BLaER1 treated with 17β-estradiol and CSF1 and Interleukin-3, amounts not matched to agents 10 nM and 100 nM (cell line): ENCODE measurements around the gene EDNRB.
A peak's percentile ranks its signal among the peaks of the same experiment; 100 is the strongest.

Experiments
- H3K27ac ChIP-seq, 11 experiments: shearing (Covaris generic); formaldehyde crosslinking; 2 replicates each; pipeline ENCODE4 v1.8.1; 2022
- H3K27me3 ChIP-seq, 11 experiments: shearing (Covaris generic); formaldehyde crosslinking; 2 replicates each; pipeline ENCODE4 v1.8.1; 2022
- H3K36me3 ChIP-seq, 11 experiments: shearing (Covaris generic); formaldehyde crosslinking; 2 replicates each; pipeline ENCODE4 v1.8.1; 2022
- H3K4me1 ChIP-seq, 10 experiments: shearing (Covaris generic); formaldehyde crosslinking; 2 replicates each; pipeline ENCODE4 v1.8.1; 2022
- H3K4me2 ChIP-seq, 11 experiments: shearing (Covaris generic); formaldehyde crosslinking; 2 replicates each; pipeline ENCODE4 v1.8.1; 2022
- H3K4me3 ChIP-seq, 10 experiments: shearing (Covaris generic); formaldehyde crosslinking; 2 replicates each; pipeline ENCODE4 v1.8.1; 2022
- H3K9ac ChIP-seq, 11 experiments: shearing (Covaris generic); formaldehyde crosslinking; 2 replicates each; pipeline ENCODE4 v1.8.1; 2022
- H3K9me3 ChIP-seq, 11 experiments: shearing (Covaris generic); formaldehyde crosslinking; replicated peaks in 1 of 11; 2 replicates each; pipeline ENCODE4 v1.8.1; 2022
- H4K20me1 ChIP-seq, 11 experiments: shearing (Covaris generic); formaldehyde crosslinking; 2 replicates each; pipeline ENCODE4 v1.8.1; 2022
- Cebpa-rat ChIP-seq, 11 experiments: shearing (Covaris generic); IDR thresholded peaks; 2 replicates each; pipeline ENCODE4 v1.8.1; 2022

Gene EDNRB

DNA sequence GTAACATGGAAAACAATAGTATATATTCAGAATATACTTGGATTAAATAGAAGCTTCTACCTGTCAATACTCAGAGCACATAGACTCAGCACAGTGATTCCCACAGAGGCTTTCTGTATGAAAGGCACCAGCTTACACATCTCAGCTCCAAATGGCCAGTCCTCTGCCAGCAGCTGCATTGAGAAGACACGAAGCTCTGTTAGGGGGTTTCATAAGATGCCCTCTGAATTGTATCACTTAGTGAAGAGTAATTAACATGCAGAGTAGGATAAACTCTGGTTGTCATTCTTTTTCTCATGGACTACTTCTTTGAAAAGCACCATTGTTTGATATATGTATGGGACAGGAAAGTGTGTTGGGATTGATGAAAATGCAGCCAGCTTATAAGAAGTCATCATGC, 15.2 kb downstream of the EDNRB start:
- H3K4me3 ChIP-seq: no peak overlapping the region
- no peaks in the 10 kb centered on the region for H4K20me1 ChIP-seq
- peaks cover 0 to 10% (median 0%) of the 10 kb centered on the region in 10 experiments; a peak in 2 of 20 replicates for H3K4me1 ChIP-seq
- no peaks in the 10 kb centered on the region for H3K36me3 ChIP-seq
- no peak overlapping the region for H3K4me2 ChIP-seq
- H3K9ac ChIP-seq: no peak overlapping the region
- peaks cover 7 to 25% (median 11%) of the 10 kb centered on the region in 11 experiments; a peak in 19 of 22 replicates for H3K9me3 ChIP-seq
- H3K27ac ChIP-seq: no peak overlapping the region
- TF ChIP-seq Cebpa-rat (IDR thresholded peaks at IDR 0.05): no peak
- H3K27me3 ChIP-seq: no peaks in the 10 kb centered on the region

- no peak for TF ChIP-seq Cebpa-rat (IDR thresholded peaks at IDR 0.05)
- Histone ChIP-seq H3K36me3 (no peaks in the 10 kb centered on the region), H3K4me2 (no peak overlapping the region), H3K9me3 (peaks cover 7 to 25% (median 11%) of the 10 kb centered on the region in 11 experiments; a peak in 19 of 22 replicates), H3K4me1 (peaks cover 0 to 10% (median 0%) of the 10 kb centered on the region in 10 experiments; a peak in 2 of 20 replicates), H3K27ac (no peak overlapping the region), H4K20me1 (no peaks in the 10 kb centered on the region), H3K27me3 (no peaks in the 10 kb centered on the region), H3K9ac (no peak overlapping the region), H3K4me3 (no peak overlapping the region)
Observed at GRCh38 chr13:77902319-77902963, 16.2 kb downstream of the EDNRB start.

DNA sequence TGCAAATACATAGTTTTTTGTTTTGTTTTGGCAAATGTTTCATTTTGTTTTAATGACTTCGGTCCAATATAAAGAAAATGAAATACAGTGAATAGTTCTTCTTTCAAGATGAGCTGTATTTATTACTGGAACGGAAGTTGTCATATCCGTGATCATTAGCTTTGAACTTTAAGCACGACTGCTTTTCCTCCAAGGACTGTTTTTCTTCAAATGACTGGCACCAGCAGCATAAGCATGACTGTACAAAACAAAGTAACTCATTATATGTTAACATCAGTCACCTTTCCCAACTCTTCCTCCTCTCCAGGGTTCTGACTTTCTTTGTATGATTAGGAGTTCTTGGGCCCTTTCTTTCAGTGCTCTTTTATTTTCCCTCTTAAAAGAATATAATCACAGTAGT, 20.5 kb downstream of the EDNRB start:
- peak overlapping the region in 3 of 11 experiments; percentile 5 to 37 (median 35); a peak in 3 of 22 replicates for H3K27ac ChIP-seq

GRCh38 chr13:77896977-77897376, 21.7 kb downstream of the EDNRB start:
- peaks cover 0 to 10% (median 0%) of the 10 kb centered on the region in 10 experiments; a peak in 2 of 20 replicates for H3K4me1 ChIP-seq
- H4K20me1 ChIP-seq: no peaks in the 10 kb centered on the region
- no peaks in the 10 kb centered on the region for H3K36me3 ChIP-seq
- no peak for TF ChIP-seq Cebpa-rat (IDR thresholded peaks at IDR 0.05)
- no peak overlapping the region for H3K9ac ChIP-seq
- H3K27ac ChIP-seq: 0 out of 22 replicates have a peak overlapping the region, but pooled peaks of 1 of the 11 experiments have one; percentile 16
- peaks cover 0 to 2% (median under 1%) of the 10 kb centered on the region in 11 experiments; a peak in 5 of 22 replicates for H3K9me3 ChIP-seq
- no peak overlapping the region for H3K4me3 ChIP-seq
- H3K4me2 ChIP-seq: no peak overlapping the region
- H3K27me3 ChIP-seq: no peaks in the 10 kb centered on the region

More for the DNA sequence above, 20.5 kb downstream of the EDNRB start:
- no peak for TF ChIP-seq Cebpa-rat (IDR thresholded peaks at IDR 0.05)
- Histone ChIP-seq H3K9ac (0 out of 22 replicates have a peak overlapping the region, but pooled peaks of 1 of the 11 experiments have one; percentile 45), H4K20me1 (no peaks in the 10 kb centered on the region), H3K27me3 (no peaks in the 10 kb centered on the region), H3K36me3 (no peaks in the 10 kb centered on the region), H3K4me1 (peaks cover 0 to 10% (median 0%) of the 10 kb centered on the region in 10 experiments; a peak in 2 of 20 replicates), H3K4me3 (no peak overlapping the region), H3K9me3 (peaks cover 7 to 13% (median 11%) of the 10 kb centered on the region in 11 experiments; a peak in 19 of 22 replicates), H3K4me2 (peak overlapping the region in 1 of 11 experiments; percentile 28; a peak in 1 of 22 replicates)

DNA sequence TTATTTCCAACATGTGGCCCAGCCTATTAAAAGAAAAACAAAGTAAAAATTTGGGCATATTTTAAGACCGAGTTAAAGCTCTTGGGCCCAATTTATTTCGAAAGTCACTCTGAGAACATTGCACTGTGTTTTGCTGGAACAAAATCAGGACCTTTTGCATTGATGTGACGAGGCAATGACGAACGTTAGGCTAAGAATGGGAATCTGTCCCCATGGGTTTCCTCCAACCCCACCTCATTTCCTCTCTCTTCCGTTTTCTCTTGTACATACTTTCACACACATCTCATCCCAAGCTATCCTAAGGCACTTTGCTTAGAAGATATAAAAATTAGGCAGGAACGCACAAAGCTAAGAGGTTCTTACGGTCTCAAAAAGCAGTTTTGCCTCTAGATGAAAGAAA, 22.1 kb downstream of the EDNRB start:
- TF ChIP-seq Cebpa-rat (IDR thresholded peaks at IDR 0.05): no peak
- Histone ChIP-seq H3K27ac (no peak overlapping the region), H3K4me2 (no peak overlapping the region), H3K4me3 (no peak overlapping the region), H3K36me3 (no peaks in the 10 kb centered on the region), H3K9me3 (no peaks in the 10 kb centered on the region), H3K4me1 (peaks cover 0 to 10% (median 0%) of the 10 kb centered on the region in 10 experiments; a peak in 2 of 20 replicates), H4K20me1 (no peaks in the 10 kb centered on the region), H3K9ac (no peak overlapping the region), H3K27me3 (no peaks in the 10 kb centered on the region)

DNA sequence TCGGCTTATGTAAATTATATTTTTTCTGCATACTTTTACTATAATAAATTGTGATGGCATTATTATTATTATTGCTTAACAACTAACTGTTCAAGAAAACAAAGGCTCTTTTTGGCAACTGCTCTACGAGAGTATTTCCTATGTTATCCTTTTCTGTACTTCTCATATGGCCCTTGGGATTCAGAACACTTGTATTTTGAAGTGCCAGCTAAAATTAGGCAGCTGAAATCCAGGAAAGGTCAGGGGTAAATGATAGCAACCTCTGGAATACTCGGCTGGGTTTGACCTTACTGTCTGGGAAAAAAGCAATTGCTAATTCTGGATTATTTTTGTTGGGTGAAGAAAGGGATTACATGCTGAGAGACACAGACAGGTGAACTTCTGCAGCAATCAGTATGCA, 23.9 kb downstream of the EDNRB start:
- H3K27ac ChIP-seq: no peak overlapping the region
- no peaks in the 10 kb centered on the region for H3K27me3 ChIP-seq
- no peaks in the 10 kb centered on the region for H4K20me1 ChIP-seq
- H3K9ac ChIP-seq: no peak overlapping the region
- H3K4me1 ChIP-seq: peaks cover 0 to 9% (median 0%) of the 10 kb centered on the region in 10 experiments; a peak in 2 of 20 replicates
- TF ChIP-seq Cebpa-rat (IDR thresholded peaks at IDR 0.05): no peak
- H3K4me3 ChIP-seq: no peak overlapping the region
- no peaks in the 10 kb centered on the region for H3K36me3 ChIP-seq
- no peak overlapping the region for H3K4me2 ChIP-seq
- no peaks in the 10 kb centered on the region for H3K9me3 ChIP-seq

- H3K4me1 ChIP-seq: peaks cover 0 to 3% (median 0%) of the 10 kb centered on the region in 10 experiments; a peak in 2 of 20 replicates
- no peaks in the 10 kb centered on the region for H3K27me3 ChIP-seq
- TF ChIP-seq Cebpa-rat (IDR thresholded peaks at IDR 0.05): no peak
- no peaks in the 10 kb centered on the region for H3K9me3 ChIP-seq
- H3K9ac ChIP-seq: no peak overlapping the region
- H4K20me1 ChIP-seq: no peaks in the 10 kb centered on the region
- no peak overlapping the region for H3K27ac ChIP-seq
- H3K4me3 ChIP-seq: no peak overlapping the region
- H3K4me2 ChIP-seq: no peak overlapping the region
- no peaks in the 10 kb centered on the region for H3K36me3 ChIP-seq
Observed at GRCh38 chr13:77893066-77893465, 25.6 kb downstream of the EDNRB start.

GRCh38 chr13:77892491-77892890, 26.1 kb downstream of the EDNRB start:
- Histone ChIP-seq H3K4me2 (no peak overlapping the region), H3K27me3 (no peaks in the 10 kb centered on the region), H3K4me1 (peaks cover 0 to 5% (median 0%) of the 10 kb centered on the region in 10 experiments; a peak in 1 of 20 replicates), H3K9me3 (no peaks in the 10 kb centered on the region), H3K9ac (no peak overlapping the region), H3K4me3 (no peak overlapping the region), H3K36me3 (no peaks in the 10 kb centered on the region), H4K20me1 (no peaks in the 10 kb centered on the region), H3K27ac (no peak overlapping the region)
- TF ChIP-seq Cebpa-rat (IDR thresholded peaks at IDR 0.05): no peak

DNA sequence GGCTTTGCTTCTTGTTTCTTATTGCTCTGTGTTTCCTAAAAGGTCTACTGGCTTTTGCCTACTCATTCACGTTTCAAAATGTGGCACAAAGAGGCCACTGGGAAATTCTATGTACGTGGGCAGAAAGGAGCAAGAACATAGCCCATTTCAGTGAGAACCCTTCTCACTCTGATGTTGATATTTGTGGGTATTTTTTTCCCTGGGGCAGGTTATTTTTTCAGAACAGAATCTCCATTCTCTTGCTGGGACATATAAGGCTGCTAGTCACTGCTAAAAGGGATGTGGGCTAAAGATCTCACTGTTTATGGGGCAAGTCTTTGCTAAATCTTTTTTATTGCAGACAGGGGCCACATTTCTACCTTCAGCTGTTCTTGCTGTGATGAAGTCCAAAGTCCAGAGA, 27.1 kb downstream of the EDNRB start:
- peaks cover 0 to 5% (median 0%) of the 10 kb centered on the region in 10 experiments; a peak in 1 of 20 replicates for H3K4me1 ChIP-seq
- no peaks in the 10 kb centered on the region for H3K9me3 ChIP-seq
- no peaks in the 10 kb centered on the region for H3K27me3 ChIP-seq
- H3K27ac ChIP-seq: 0 out of 22 replicates have a peak overlapping the region, but pooled peaks of 2 of the 11 experiments have one; percentile 2 to 11
- peak overlapping the region in 1 of 11 experiments; percentile 5; a peak in 2 of 22 replicates for H3K4me2 ChIP-seq
- H3K36me3 ChIP-seq: no peaks in the 10 kb centered on the region
- H4K20me1 ChIP-seq: no peaks in the 10 kb centered on the region
- no peak overlapping the region for H3K4me3 ChIP-seq
- TF ChIP-seq Cebpa-rat (IDR thresholded peaks at IDR 0.05): no peak
- no peak overlapping the region for H3K9ac ChIP-seq
